GM18517 (cell line): ENCODE data around the gene SEMA4D.
A peak's percentile ranks its signal among the peaks of the same experiment; 100 is the strongest.

ENCODE experiments used
- ATAC-seq: cut with Tn5 transposase; IDR thresholded peaks from one replicate; pipeline ENCODE4 v1.9.1; 2021; ENCODE audit warnings: mild to moderate bottlenecking, moderate library complexity; ENCODE audit not compliant: unreplicated experiment

Gene SEMA4D

GRCh38 chr9:89468281-89468960, 29.5 kb downstream of the SEMA4D start:
- ATAC-seq: no peak

- peak; percentile 15 for ATAC-seq
These were observed 30.7 kb downstream of the SEMA4D start for GRCh38 chr9:89467278-89467625.

DNA sequence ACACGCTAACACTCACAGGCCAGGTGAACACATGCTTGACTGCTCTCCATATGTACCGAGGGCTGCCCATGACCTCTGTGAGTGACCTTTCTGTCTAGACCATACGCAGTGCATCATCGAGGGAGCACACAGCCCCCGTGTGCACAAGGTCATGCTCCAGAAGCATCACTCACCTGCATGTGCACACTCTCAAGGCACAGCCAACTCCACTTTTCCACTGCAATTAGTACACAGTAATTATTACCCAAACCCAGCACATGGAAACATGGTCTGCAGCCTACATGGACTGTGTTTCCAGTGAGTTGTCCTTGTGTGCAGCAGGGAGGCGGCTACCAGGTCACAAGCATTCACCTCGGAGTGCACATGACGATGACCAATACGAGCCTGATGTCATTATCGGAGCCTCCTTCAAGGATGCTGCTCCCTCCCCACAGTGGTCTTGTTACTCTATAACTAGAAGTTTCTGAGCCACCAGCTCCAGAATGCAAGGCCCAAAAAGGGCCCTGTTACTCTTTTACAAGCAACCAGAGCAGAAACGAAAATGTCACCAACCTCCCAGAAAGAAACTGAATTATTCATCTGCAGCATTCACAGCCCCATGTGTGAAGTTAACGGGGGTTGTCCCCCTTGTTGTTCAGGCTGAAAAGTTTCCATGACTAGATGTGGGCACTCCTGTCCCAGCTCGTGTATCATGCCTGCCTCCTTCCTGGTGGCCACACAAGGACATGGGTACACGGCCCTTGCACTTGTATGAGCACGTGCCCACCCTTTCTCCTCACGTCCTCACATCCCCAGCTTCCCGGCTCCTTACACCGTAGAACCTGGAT, 31.2 kb downstream of the SEMA4D start:
- ATAC-seq: peak; percentile 70

DNA sequence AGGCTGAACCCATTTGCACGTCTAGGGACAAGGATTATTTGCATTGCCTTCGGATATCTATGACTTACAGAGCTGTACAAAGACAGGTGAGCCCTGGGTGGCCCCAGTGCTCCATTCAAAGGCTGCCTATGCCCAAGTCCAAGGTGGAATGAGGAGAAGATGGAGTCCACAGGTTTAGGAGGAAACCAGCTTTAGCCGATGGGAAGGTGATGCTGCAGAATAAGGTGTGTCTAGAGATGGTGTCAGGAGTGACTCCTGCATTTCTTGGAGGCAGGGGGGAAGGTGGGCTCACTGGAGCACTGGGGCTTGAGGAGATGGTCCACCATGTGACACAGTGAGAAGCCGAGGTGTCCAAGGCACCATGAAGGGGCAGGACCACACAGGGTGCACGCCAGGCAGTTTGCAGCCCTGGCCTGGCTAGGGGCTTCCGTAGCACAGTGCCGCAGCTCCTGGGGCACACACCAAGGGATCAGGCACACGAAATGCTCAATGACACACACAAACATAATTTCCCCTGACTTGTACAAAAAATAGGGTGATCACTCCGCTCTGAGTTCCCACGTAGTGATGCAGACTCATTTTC, 32.1 kb downstream of the SEMA4D start:
- ATAC-seq: no peak

- ATAC-seq: no peak
These were observed 32.9 kb downstream of the SEMA4D start for GRCh38 chr9:89465001-89465451.

DNA sequence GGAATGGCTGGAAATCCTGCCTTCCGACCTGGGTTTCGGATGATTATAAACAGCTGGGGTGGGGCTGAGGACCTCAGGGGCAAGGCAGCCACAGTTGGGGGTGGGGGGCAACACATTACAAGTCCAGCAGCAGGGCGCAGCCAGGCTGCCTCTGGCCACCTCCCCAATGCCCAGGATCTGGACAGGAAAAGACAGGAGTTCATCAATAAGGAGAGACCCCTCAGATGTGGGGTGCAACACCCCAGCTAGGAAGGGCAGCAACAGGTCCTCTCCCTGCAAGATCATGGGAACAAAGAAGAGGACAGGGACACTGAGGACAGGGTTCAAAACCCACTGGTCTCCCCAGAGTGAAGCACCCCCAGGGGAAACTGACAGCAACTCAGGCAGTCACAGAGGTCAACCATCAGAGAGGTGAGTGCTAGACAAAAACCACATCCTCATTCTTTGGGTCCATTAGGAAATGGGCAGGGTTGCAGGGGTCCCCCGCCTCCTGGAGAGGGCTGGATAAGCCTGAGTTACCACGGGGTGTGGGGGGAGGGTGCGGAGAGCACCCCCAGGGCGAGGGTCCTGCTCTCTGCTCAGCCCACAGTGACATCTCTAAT, 33.5 kb downstream of the SEMA4D start:
- no peak for ATAC-seq

- no peak for ATAC-seq
These were observed 34.9 kb downstream of the SEMA4D start for GRCh38 chr9:89462817-89463683.

DNA sequence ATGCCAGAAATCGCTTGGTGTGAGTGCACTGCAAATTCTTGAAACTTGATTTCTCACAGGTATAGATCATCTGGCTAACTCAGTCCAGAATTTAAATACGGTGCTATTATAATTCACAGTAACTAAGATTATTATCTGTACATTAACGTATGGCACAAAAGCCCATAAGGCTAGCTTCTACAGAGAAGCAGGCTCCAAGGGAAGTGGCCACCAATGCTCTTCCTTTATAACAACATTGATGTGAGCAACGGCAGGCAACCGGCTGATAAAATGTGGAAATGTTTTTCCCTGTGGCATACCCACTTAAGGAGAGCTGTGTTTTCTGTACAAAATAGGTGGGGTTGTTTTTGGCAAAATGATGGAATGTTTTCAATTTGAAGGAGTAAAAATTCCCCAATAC, 35.7 kb downstream of the SEMA4D start:
- ATAC-seq: no peak

GRCh38 chr9:89461265-89461664, 36.6 kb downstream of the SEMA4D start:
- ATAC-seq: no peak

GRCh38 chr9:89460551-89460950, 37.4 kb downstream of the SEMA4D start:
- ATAC-seq: no peak

GRCh38 chr9:89458768-89459496, 39.0 kb downstream of the SEMA4D start:
- no peak for ATAC-seq

GRCh38 chr9:89457376-89457855, 40.5 kb downstream of the SEMA4D start:
- ATAC-seq: no peak

GRCh38 chr9:89455356-89455824, 42.5 kb downstream of the SEMA4D start:
- ATAC-seq: no peak

- ATAC-seq: no peak
These were observed 43.2 kb downstream of the SEMA4D start for GRCh38 chr9:89454498-89455355.

- ATAC-seq: no peak
These were observed 44.5 kb downstream of the SEMA4D start for GRCh38 chr9:89453452-89453851.

DNA sequence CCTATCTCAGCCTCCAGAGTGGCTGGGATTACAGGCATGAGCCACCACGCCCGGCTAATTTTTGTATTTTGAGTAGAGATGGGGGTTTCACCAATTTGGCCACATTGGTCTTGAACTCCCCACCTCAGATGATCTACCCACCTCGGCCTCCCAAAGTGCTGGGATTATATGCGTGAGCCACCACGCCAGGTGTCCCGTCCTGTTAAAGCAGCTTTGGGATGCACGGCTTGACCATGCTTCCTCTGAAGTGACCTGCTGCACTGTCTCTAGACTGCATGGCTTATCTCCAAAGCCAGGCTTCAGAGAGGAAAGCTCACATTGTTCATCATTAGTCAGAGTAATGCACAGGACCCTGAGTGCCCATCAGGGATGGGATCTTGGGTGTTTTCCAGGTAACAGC, 45.4 kb downstream of the SEMA4D start:
- no peak for ATAC-seq

DNA sequence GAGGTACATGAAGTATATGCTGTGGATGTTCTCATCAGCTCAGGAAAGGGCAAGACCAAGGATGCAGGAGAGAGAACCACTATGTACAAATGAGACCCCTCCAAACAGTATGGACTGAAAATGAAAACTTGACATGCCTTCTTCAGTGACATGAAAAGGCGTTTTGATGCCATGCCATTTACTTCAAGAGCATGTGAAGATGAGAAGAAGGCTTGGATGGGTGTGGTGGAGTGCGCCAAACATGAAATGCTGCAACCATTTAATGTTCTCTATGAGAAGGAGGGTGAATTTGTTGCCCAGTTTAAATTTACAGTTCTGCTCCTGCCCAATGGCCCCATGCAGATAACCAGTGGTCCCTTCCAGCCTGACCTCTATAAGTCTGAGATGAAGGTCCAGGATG, 47.7 kb downstream of the SEMA4D start:
- ATAC-seq: no peak

GRCh38 chr9:89449261-89449671, 48.6 kb downstream of the SEMA4D start:
- no peak for ATAC-seq

- ATAC-seq: no peak
These were observed 49.1 kb downstream of the SEMA4D start for GRCh38 chr9:89448821-89449220.
